NB4 (cell line): ENCODE results near the gene SSR1.
A peak's percentile ranks its signal among the peaks of the same experiment; 100 is the strongest.
"Not testable (repeated sequence)": the region's sequence is repeated elsewhere in the genome, so short reads cannot be mapped to it uniquely, and the experiment has no call there.

Source experiments
- DNase-seq: peaks from one replicate; pipeline ENCODE4 v3.0.0; 2010; ENCODE audit warnings: low read depth
- H3K4me3 ChIP-seq: one replicate; pipeline ENCODE4 v1.5.1; 2011; ENCODE audit warnings: mild to moderate bottlenecking, low read depth, low read length, moderate library complexity
- CTCF ChIP-seq: IDR thresholded peaks from one replicate; pipeline ENCODE4 v1.5.1; 2012; ENCODE audit warnings: low read depth, low read length
- MAX ChIP-seq: IDR thresholded peaks from 2 replicates; pipeline ENCODE4 v1.6.1; 2011; ENCODE audit warnings: low read depth, low read length
- MYC ChIP-seq: IDR thresholded peaks from 2 replicates; pipeline ENCODE4 v1.6.1; 2011; ENCODE audit warnings: low read depth, low read length
- POLR2A ChIP-seq: IDR thresholded peaks from 2 replicates; pipeline ENCODE4 v1.6.1; 2011; ENCODE audit warnings: mild to moderate bottlenecking; ENCODE audit not compliant: insufficient read length; ENCODE audit errors: extremely low read depth

The SSR1 gene

GRCh38 chr6:7331452-7331851 lies 18.5 kb upstream of the SSR1 start:
- no peak overlapping the region for H3K4me3 ChIP-seq
- no peak for TF ChIP-seq POLR2A
- no peak for TF ChIP-seq MYC
- no peak for TF ChIP-seq MAX
- TF ChIP-seq CTCF = no peak
- DNase-seq = no peak

DNA sequence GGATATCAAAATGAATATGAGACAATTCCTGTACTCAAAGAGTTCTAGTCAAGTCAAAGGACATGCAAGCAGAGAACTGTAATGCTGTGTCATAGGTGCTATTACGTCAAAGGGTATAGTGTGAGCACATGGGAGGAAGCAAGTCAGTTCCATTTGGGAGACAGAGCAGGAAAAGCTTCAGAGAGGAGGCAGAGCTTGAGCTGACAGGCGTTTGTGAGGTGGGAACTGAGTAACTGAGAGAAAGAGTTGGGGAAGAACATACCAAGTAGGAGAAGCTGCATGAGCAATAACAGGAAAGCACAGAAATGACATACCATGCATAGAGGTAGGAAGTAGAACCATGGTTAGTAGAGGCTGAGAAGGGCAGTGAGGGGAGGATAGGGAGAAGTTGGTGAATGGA lies 15.2 kb upstream of the SSR1 start:
- peak; percentile 48 for DNase-seq
- TF ChIP-seq CTCF (no peak), POLR2A (no peak), MAX (no peak), MYC (peak; percentile 42; the same call in 1 of the 2 replicates)
- no peak overlapping the region for H3K4me3 ChIP-seq

DNA sequence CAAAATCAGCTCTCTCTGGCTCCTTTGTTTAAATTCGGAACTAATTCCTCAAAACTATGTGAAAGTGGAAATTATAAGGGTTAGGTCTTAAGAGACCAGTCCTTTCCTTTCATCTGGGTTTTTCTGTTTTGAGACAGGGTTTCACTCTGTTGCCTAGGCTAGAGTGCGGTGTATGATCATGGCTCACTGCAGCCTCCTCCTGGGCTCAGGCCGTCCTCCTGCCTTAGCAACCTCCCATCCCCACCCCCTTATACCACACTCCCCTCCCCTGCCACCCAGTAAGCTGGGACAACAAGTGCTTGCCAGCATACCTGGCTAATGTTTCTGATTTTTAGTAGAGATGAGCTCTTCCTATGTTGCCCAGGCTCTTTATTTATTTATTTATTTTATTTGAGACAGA lies 12.8 kb upstream of the SSR1 start:
- no peak for DNase-seq
- no peak overlapping the region for H3K4me3 ChIP-seq
- no peak for TF ChIP-seq CTCF
- no peak for TF ChIP-seq POLR2A
- no peak for TF ChIP-seq MYC
- TF ChIP-seq MAX = no peak

DNA sequence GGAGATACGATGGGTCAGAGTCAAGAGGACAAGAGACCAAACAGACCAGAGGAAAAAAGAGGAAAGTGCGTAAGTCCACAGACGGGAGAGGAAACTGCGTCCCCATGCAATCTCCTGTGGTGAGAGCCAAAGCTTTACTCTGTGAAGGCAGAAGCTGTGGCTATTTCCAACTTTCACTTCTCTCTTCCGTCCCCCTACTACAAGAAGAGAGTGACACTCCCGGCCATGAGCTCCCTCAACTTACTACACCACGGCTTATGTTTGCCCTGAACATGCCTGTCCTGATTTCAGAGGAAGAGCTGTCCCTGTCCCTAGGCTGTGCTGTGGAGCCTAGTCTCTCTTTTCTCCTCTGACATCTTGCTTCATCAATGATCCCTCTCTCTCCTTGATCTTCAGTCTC lies 11.5 kb upstream of the SSR1 start:
- peak overlapping the region; percentile 46 for H3K4me3 ChIP-seq
- TF ChIP-seq MYC (peak; percentile 20; the same call in 1 of the 2 replicates), MAX (no peak; the same call in 1 of the 2 replicates)
- peak; percentile 90 for DNase-seq

GRCh38 chr6:7323074-7323473 lies 10.1 kb upstream of the SSR1 start:
- no peak for TF ChIP-seq MAX
- no peak for TF ChIP-seq POLR2A
- no peak for DNase-seq
- H3K4me3 ChIP-seq = no peak overlapping the region

DNA sequence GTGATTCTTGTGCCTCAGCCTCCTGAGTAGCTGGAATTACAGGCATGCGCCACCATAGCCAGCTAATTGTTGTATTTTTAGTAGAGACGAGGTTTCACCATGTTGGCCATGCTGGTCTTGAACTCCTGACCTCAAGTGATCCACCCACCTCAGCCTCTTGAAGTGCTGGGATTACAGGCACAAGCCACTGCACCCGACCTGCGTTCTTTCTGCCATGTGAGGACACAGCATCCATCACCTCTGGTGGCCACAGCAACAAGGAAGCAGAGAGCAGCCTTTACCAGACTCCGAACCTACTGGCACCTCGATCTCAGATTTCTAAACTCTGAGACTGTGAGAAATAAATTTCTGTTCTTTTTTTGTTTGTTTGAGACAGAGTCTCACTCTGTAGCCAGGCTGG lies 8.9 kb upstream of the SSR1 start:
- H3K4me3 ChIP-seq, DNase-seq: not testable (repeated sequence)

- DNase-seq, H3K4me3 ChIP-seq: not testable (repeated sequence)
Observed at GRCh38 chr6:7319406-7319805, 6.4 kb upstream of the SSR1 start.

DNA sequence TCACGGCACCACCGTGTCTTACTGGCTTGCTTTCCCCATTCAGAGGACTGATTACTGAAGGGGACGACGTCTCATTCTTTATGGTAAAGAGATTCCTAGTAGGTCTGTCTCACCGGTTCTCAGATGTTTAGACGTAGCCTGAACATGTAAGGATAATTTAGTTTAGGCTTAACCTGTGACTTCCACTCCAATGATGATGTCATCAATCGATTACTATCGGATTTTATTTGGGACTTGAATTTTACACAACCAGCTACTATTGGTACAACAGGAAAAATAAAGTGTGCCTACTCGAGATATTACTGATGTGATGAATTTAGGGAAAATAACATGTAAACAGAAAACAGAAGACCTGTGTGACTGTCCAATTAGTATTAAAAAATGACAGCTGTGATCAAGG lies 4.5 kb upstream of the SSR1 start:
- no peak for DNase-seq
- no peak overlapping the region for H3K4me3 ChIP-seq
- no peak for TF ChIP-seq MAX
- no peak for TF ChIP-seq CTCF
- TF ChIP-seq POLR2A = no peak
- TF ChIP-seq MYC = no peak
